Mucosa of stomach (tissue), 1 donor: ENCODE measurements around the gene SSTR4.

Experiments
- H3K27me3 ChIP-seq: one replicate; pipeline ENCODE4 v1.7.0; 2013; ENCODE audit warnings: mild to moderate bottlenecking, low read length; ENCODE audit not compliant: control insufficient read depth, insufficient read depth
- H3K36me3 ChIP-seq: one replicate; pipeline ENCODE4 v1.7.0; 2013; ENCODE audit warnings: low read length; ENCODE audit not compliant: control insufficient read depth, insufficient read depth
- H3K4me1 ChIP-seq: one replicate; pipeline ENCODE4 v1.7.0; 2013; ENCODE audit warnings: mild to moderate bottlenecking, low read length; ENCODE audit not compliant: control insufficient read depth, insufficient read depth
- H3K4me3 ChIP-seq: one replicate; pipeline ENCODE4 v1.7.0; 2013; ENCODE audit warnings: low read length
- H3K9ac ChIP-seq: one replicate; pipeline ENCODE4 v1.7.0; 2013; ENCODE audit warnings: mild to moderate bottlenecking, low read length, moderate library complexity
- H3K9me3 ChIP-seq: one replicate; pipeline ENCODE4 v1.7.0; 2013; ENCODE audit warnings: mild to moderate bottlenecking, low read length, moderate library complexity; ENCODE audit not compliant: control insufficient read depth
- donor health status: Pancreatic carcinoma.

The SSTR4 gene

GRCh38 chr20:23087587-23088251 is 52.6 kb downstream of the SSTR4 start:
- Histone ChIP-seq H3K4me3 (no peak overlapping the region), H3K27me3 (peaks cover 14% of the 10 kb centered on the region), H3K36me3 (no peaks in the 10 kb centered on the region), H3K9ac (no peak overlapping the region), H3K4me1 (peaks cover 11% of the 10 kb centered on the region), H3K9me3 (no peaks in the 10 kb centered on the region)
